ENCODE data around the gene SND1.

The SND1 gene

GRCh38 chr7:127651556-127652332 lies at the start of gene SND1:
SND1 (plus strand) TSS chr7:127652194; CDS start chr7:127652374, 180 bp downstream.
- DNase-seq: peak; percentile 99

GRCh38 chr7:127608446-127608845 lies 43.5 kb upstream of the SND1 start:
- no peak for DNase-seq

- no peak for DNase-seq
Measured at GRCh38 chr7:127609297-127609696, 42.7 kb upstream of the SND1 start.

- no peak for DNase-seq
Measured at GRCh38 chr7:127612263-127612662, 39.7 kb upstream of the SND1 start.

- DNase-seq: no peak
Measured at GRCh38 chr7:127616724-127617123, 35.3 kb upstream of the SND1 start.

- no peak for DNase-seq
Measured at GRCh38 chr7:127618042-127618441, 34.0 kb upstream of the SND1 start, which contains the start of gene PAX4. PAX4 (minus strand) TSS chr7:127618142; CDS start chr7:127615928, 2,214 bp downstream.

GRCh38 chr7:127618775-127619174 lies 33.2 kb upstream of the SND1 start:
- DNase-seq: no peak

- no peak for DNase-seq
Measured at GRCh38 chr7:127619681-127620405, 32.2 kb upstream of the SND1 start.

GRCh38 chr7:127620406-127621233 lies 31.4 kb upstream of the SND1 start:
- no peak for DNase-seq

- no peak for DNase-seq
Measured at GRCh38 chr7:127625331-127625730, 26.7 kb upstream of the SND1 start.

- DNase-seq: no peak
Measured at GRCh38 chr7:127628445-127628844, 23.5 kb upstream of the SND1 start.

- peak; percentile 26 for DNase-seq
Measured at GRCh38 chr7:127629268-127629854, 22.6 kb upstream of the SND1 start.

GRCh38 chr7:127632276-127632910 lies 19.6 kb upstream of the SND1 start:
- no peak for DNase-seq

- DNase-seq: no peak
Measured at GRCh38 chr7:127635659-127636285, 16.2 kb upstream of the SND1 start.

- no peak for DNase-seq
Measured at GRCh38 chr7:127638197-127638596, 13.8 kb upstream of the SND1 start.

- no peak for DNase-seq
Measured at GRCh38 chr7:127644484-127644883, 7.5 kb upstream of the SND1 start.

GRCh38 chr7:127647636-127648035 lies 4.4 kb upstream of the SND1 start:
- DNase-seq: no peak

GRCh38 chr7:127648986-127649385 lies 3.0 kb upstream of the SND1 start:
- no peak for DNase-seq

- DNase-seq: no peak
Measured at GRCh38 chr7:127650847-127651555, 993 bp upstream of the SND1 start.

- no peak for DNase-seq
Measured at GRCh38 chr7:127652333-127653248, 597 bp downstream of the SND1 start.
